IMR-90 (cell line): Measurements from ENCODE around the gene FXYD1.

Experiments used
- CEBPB ChIP-seq: IDR thresholded peaks from 2 replicates; pipeline ENCODE4 v1.6.1; 2012; ENCODE audit warnings: low read depth, low read length, improper control_type of control experiment
- CTCF ChIP-seq: conservative IDR thresholded peaks from 2 replicates; pipeline ENCODE4 v1.5.1; 2012; ENCODE audit warnings: mild to moderate bottlenecking, low read depth, low read length, improper control_type of control experiment
- ELK1 ChIP-seq: fragments of 150-350 bp; IDR thresholded peaks from 2 replicates; pipeline ENCODE4 v1.6.1; 2016; ENCODE audit warnings: low read depth, mild to moderate bottlenecking, low read length, moderate library complexity, borderline replicate concordance
- POLR2A ChIP-seq: IDR thresholded peaks from 2 replicates; pipeline ENCODE4 v1.6.1; 2012; ENCODE audit warnings: mild to moderate bottlenecking, low read depth, low read length
- TF ChIP-seq, protein P1 (sequence below): fragments of 150-350 bp; IDR thresholded peaks from 2 replicates; pipeline ENCODE4 v1.6.1; 2017; ENCODE audit warnings: mild to moderate bottlenecking, antibody characterized with exemption, low read length, low read depth

DNA sequence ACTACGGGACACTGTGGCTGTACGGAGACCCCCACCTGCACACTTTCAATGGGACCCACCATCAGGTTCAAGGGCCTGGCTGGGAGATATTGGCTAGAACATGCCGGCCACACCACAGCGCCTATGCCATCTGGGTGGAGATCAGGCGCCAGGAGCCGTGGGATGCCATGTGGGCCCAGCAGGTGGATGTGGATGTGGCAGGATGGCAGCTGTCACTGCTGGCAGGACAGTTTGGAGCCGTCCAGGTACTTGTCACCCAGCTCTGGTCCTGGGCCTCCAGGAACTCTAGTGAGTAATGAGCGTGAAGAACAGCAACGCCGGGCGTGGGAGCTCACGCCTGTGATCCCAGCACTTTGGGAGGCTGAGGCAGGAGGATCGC is 38.7 kb upstream of the FXYD1 start:
- TF ChIP-seq CTCF, result no peak
- no peak for TF ChIP-seq ELK1
- TF ChIP-seq, protein P1, sequence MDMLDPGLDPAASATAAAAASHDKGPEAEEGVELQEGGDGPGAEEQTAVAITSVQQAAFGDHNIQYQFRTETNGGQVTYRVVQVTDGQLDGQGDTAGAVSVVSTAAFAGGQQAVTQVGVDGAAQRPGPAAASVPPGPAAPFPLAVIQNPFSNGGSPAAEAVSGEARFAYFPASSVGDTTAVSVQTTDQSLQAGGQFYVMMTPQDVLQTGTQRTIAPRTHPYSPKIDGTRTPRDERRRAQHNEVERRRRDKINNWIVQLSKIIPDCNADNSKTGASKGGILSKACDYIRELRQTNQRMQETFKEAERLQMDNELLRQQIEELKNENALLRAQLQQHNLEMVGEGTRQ, result no peak
- no peak for TF ChIP-seq POLR2A
- TF ChIP-seq CEBPB, result no peak
